OCI-LY1 (cell line): ENCODE data around the gene AQP1.

ENCODE experiments used
- H2AFZ ChIP-seq: fragments of 200-600 bp; sonication (generic), shearing (Covaris generic); 2 replicates; pipeline ENCODE4 v1.6.0; 2014; ENCODE audit warnings: antibody characterized with exemption, mild to moderate bottlenecking, low read length
- H3F3A ChIP-seq: fragments of 200-600 bp; sonication (generic), shearing (Covaris generic); 2 replicates; pipeline ENCODE4 v1.6.0; 2014; ENCODE audit warnings: mild to moderate bottlenecking, antibody characterized with exemption, low read length, moderate library complexity; ENCODE audit not compliant: insufficient read depth
- H3K27ac ChIP-seq: fragments of 200-600 bp; sonication (generic); 2 replicates; pipeline ENCODE4 v1.5.1; 2014; ENCODE audit warnings: low read length, mixed run types, mild to moderate bottlenecking, low read depth; ENCODE audit not compliant: poor library complexity, severe bottlenecking
- H3K27me3 ChIP-seq: fragments of 200-600 bp; sonication (generic); 2 replicates; pipeline ENCODE4 v1.6.0; 2014; ENCODE audit warnings: antibody characterized with exemption, mild to moderate bottlenecking, low read length, moderate library complexity; ENCODE audit not compliant: insufficient read depth
- H3K36me3 ChIP-seq: fragments of 200-600 bp; sonication (generic); 2 replicates; pipeline ENCODE4 v1.6.1; 2014; ENCODE audit warnings: mild to moderate bottlenecking, antibody characterized with exemption, low read length, moderate library complexity, mixed read lengths; ENCODE audit not compliant: insufficient read depth
- H3K4me1 ChIP-seq: fragments of 200-600 bp; sonication (generic); 2 replicates; pipeline ENCODE4 v1.5.1; 2014; ENCODE audit warnings: mild to moderate bottlenecking, low read length, moderate library complexity; ENCODE audit not compliant: insufficient read depth, severe bottlenecking
- H3K4me2 ChIP-seq: fragments of 200-600 bp; sonication (generic), shearing (Covaris generic); 2 replicates; pipeline ENCODE4 v1.6.1; 2014; ENCODE audit warnings: low read length
- H3K4me3 ChIP-seq: fragments of 200-600 bp; sonication (generic); 2 replicates; pipeline ENCODE4 v1.5.1; 2014; ENCODE audit warnings: low read length, low read depth, mild to moderate bottlenecking, mixed read lengths; ENCODE audit not compliant: poor library complexity, severe bottlenecking
- H3K79me2 ChIP-seq: fragments of 200-600 bp; shearing (Covaris generic); 2 replicates; pipeline ENCODE4 v1.6.1; 2016; ENCODE audit warnings: mixed run types, low read length, mixed read lengths; ENCODE audit not compliant: insufficient read depth
- H3K9ac ChIP-seq: fragments of 200-600 bp; sonication (generic), shearing (Covaris generic); 2 replicates; pipeline ENCODE4 v1.6.1; 2014; ENCODE audit warnings: mild to moderate bottlenecking, low read length, mixed read lengths
- H3K9me2 ChIP-seq: fragments of 200-600 bp; sonication (generic), shearing (Covaris generic); 2 replicates; pipeline ENCODE4 v1.6.1; 2014; ENCODE audit warnings: low read depth, mild to moderate bottlenecking, low read length, mixed read lengths
- H3K9me3 ChIP-seq: fragments of 200-600 bp; shearing (Covaris generic); 2 replicates; pipeline ENCODE4 v1.6.1; 2014; ENCODE audit warnings: low read length, mixed read lengths
- H4K20me1 ChIP-seq: fragments of 200-600 bp; sonication (generic), shearing (Covaris generic); 2 replicates; pipeline ENCODE4 v1.6.0; 2016; ENCODE audit warnings: mild to moderate bottlenecking, low read length; ENCODE audit not compliant: insufficient read depth
- CTCF ChIP-seq: fragments of 200-600 bp; sonication (generic), shearing (Covaris generic); IDR thresholded peaks from 2 replicates; pipeline ENCODE4 v1.5.1; 2017; ENCODE audit warnings: mild to moderate bottlenecking, antibody characterized with exemption, low read length, moderate library complexity, mixed read lengths
- EZH2 ChIP-seq: fragments of 200-600 bp; sonication (generic), shearing (Covaris generic); IDR thresholded peaks from 2 replicates; pipeline ENCODE4 v1.8.0; 2017; ENCODE audit warnings: borderline replicate concordance, mixed run types, mild to moderate bottlenecking, antibody characterized with exemption, low read length, moderate library complexity, mixed read lengths

The AQP1 gene

GRCh38 chr7:30931161-30931928 lies 19.7 kb downstream of the AQP1 start:
- H3K27ac ChIP-seq = no peak overlapping the region
- no peak overlapping the region for H3K4me3 ChIP-seq
- H3K27me3 ChIP-seq = no peaks in the 10 kb centered on the region; the same call in 1 of the 2 replicates
- H3K9ac ChIP-seq = no peak overlapping the region
- H3K79me2 ChIP-seq = no peaks in the 10 kb centered on the region
- H3F3A ChIP-seq = no peaks in the 10 kb centered on the region
- no peaks in the 10 kb centered on the region for H3K9me2 ChIP-seq
- H3K4me1 ChIP-seq = no peaks in the 10 kb centered on the region
- TF ChIP-seq EZH2 (no peak), CTCF (no peak)
- no peaks in the 10 kb centered on the region for H3K9me3 ChIP-seq
- no peak overlapping the region for H2AFZ ChIP-seq
- no peak overlapping the region for H3K4me2 ChIP-seq
- no peaks in the 10 kb centered on the region for H4K20me1 ChIP-seq
- H3K36me3 ChIP-seq = no peaks in the 10 kb centered on the region

GRCh38 chr7:30931929-30932540 lies 20.4 kb downstream of the AQP1 start:
- Histone ChIP-seq H3K9me3 (no peaks in the 10 kb centered on the region), H3K79me2 (no peaks in the 10 kb centered on the region), H3K4me1 (no peaks in the 10 kb centered on the region), H4K20me1 (no peaks in the 10 kb centered on the region), H3K4me2 (no peak overlapping the region), H3K9ac (no peak overlapping the region), H3K27me3 (no peaks in the 10 kb centered on the region; the same call in 1 of the 2 replicates), H3K36me3 (no peaks in the 10 kb centered on the region), H2AFZ (no peak overlapping the region), H3K4me3 (no peak overlapping the region), H3K9me2 (no peaks in the 10 kb centered on the region), H3F3A (no peaks in the 10 kb centered on the region), H3K27ac (no peak overlapping the region)
- TF ChIP-seq EZH2 (no peak), CTCF (no peak)

- Histone ChIP-seq H3K9me2 (no peaks in the 10 kb centered on the region), H3K36me3 (no peaks in the 10 kb centered on the region), H3K9me3 (no peaks in the 10 kb centered on the region), H2AFZ (no peak overlapping the region), H3K27me3 (no peaks in the 10 kb centered on the region; the same call in 1 of the 2 replicates), H3K4me3 (no peak overlapping the region), H3K27ac (no peak overlapping the region), H3K4me1 (no peaks in the 10 kb centered on the region), H3K4me2 (no peak overlapping the region), H3K79me2 (no peaks in the 10 kb centered on the region), H4K20me1 (no peaks in the 10 kb centered on the region), H3K9ac (no peak overlapping the region), H3F3A (no peaks in the 10 kb centered on the region)
- no peak for TF ChIP-seq EZH2
Observed at GRCh38 chr7:30932562-30932961, 20.9 kb downstream of the AQP1 start.
